Endodermal cell (in vitro differentiated cells): ENCODE measurements around the gene GAL3ST2. TPM values are rescaled to one million over a fixed set of nuclear protein-coding genes. Genes with fewer than 3 reads are reported as not detected.
A peak's percentile ranks its signal among the peaks of the same experiment; 100 is the strongest.

Source experiments
- DNase-seq: peaks from one replicate; pipeline ENCODE4 v3.0.0-alpha.2; 2017
- H3K27ac ChIP-seq: 2 replicates; pipeline ENCODE4 v1.5.1; 2013; ENCODE audit warnings: mild to moderate bottlenecking, low read depth, low read length, moderate library complexity
- H3K27me3 ChIP-seq: 2 replicates; pipeline ENCODE4 v1.6.1; 2013; ENCODE audit warnings: mild to moderate bottlenecking, low read length, moderate library complexity; ENCODE audit not compliant: insufficient read depth, control insufficient read depth, poor library complexity, severe bottlenecking
- H3K36me3 ChIP-seq: 2 replicates; pipeline ENCODE4 v1.7.0; 2013; ENCODE audit warnings: mild to moderate bottlenecking, low read length, moderate library complexity; ENCODE audit not compliant: control insufficient read depth, insufficient read depth
- H3K4me1 ChIP-seq: one replicate; pipeline ENCODE4 v1.7.0; 2013; ENCODE audit warnings: low read length; ENCODE audit not compliant: control insufficient read depth, insufficient read depth
- H3K4me3 ChIP-seq: 2 replicates; pipeline ENCODE4 v1.5.1; 2013; ENCODE audit warnings: mild to moderate bottlenecking, low read length, moderate library complexity
- H3K9ac ChIP-seq: 2 replicates; pipeline ENCODE4 v1.6.1; 2013; ENCODE audit warnings: mild to moderate bottlenecking, low read length, moderate library complexity; ENCODE audit not compliant: poor library complexity, severe bottlenecking; ENCODE audit errors: extremely low read depth
- H3K9me3 ChIP-seq: 2 replicates; pipeline ENCODE4 v1.6.1; 2013; ENCODE audit warnings: mild to moderate bottlenecking, low read length, moderate library complexity; ENCODE audit not compliant: control insufficient read depth
- H3K27ac Mint-ChIP-seq: 2 replicates; pipeline ENCODE4 v1.8.0; 2020; ENCODE audit warnings: mixed read lengths
- H3K27me3 Mint-ChIP-seq: 2 replicates; pipeline ENCODE4 v1.8.0; 2021; ENCODE audit warnings: mild to moderate bottlenecking, mixed read lengths; ENCODE audit not compliant: insufficient read depth
- H3K36me3 Mint-ChIP-seq: 2 replicates; pipeline ENCODE4 v1.8.0; 2020; ENCODE audit warnings: low read depth, mixed read lengths
- H3K4me1 Mint-ChIP-seq: 2 replicates; pipeline ENCODE4 v1.8.0; 2020; ENCODE audit warnings: mixed read lengths
- H3K4me3 Mint-ChIP-seq: 2 replicates; pipeline ENCODE4 v1.8.0; 2020; ENCODE audit warnings: mild to moderate bottlenecking, moderate library complexity, mixed read lengths
- H3K9me3 Mint-ChIP-seq: 2 replicates; pipeline ENCODE4 v1.8.0; 2020; ENCODE audit warnings: mild to moderate bottlenecking, mixed read lengths
- CTCF ChIP-seq: fragments of 200-600 bp; sonication (generic); conservative IDR thresholded peaks from 2 replicates; pipeline ENCODE4 v1.5.0; 2021; ENCODE audit warnings: antibody characterized with exemption, mild to moderate bottlenecking
- WGBS, 2 experiments: methylation state at CpG; one replicate each; pipeline versions ENCODE4 v1.1.5 to v1.1.7; 2013; ENCODE audit warnings: missing lambda C conversion rate in 2 of 2, mixed read lengths in 1 of 2; ENCODE audit not compliant: insufficient coverage in 1 of 2, insufficient read length in 1 of 2; 5-methylcytosine and 5-hydroxymethylcytosine counted together
- total RNA-seq, 2 donors: library from RNA; stranded (reverse); fragmentation: NEBNext Ultra II Directional in 1 of 2; extraction: Animal tissue kit (Norgen Biotek cat#: 25700) in 1 of 2; gene quantifications; 2 replicates in 1 of 2; 3 replicates in 1 of 2; pipeline ENCODE4 v1.2.1, GENCODE V29; 2021

The GAL3ST2 gene
- total RNA-seq, 2 donors from 2014 or later = 0.57 to 0.91 TPM

GRCh38 chr2:241736111-241736510, 40.5 kb upstream of the GAL3ST2 start:
- Mint-ChIP-seq H3K9me3 (no peaks in the 10 kb centered on the region), H3K4me3 (peak overlapping the region; percentile 71), H3K27ac (no peak overlapping the region), H3K27me3 (peaks cover 9% of the 10 kb centered on the region), H3K36me3 (peaks cover 6% of the 10 kb centered on the region), H3K4me1 (no peaks in the 10 kb centered on the region)
- no peak for TF ChIP-seq CTCF
- H3K4me1 ChIP-seq = no peaks in the 10 kb centered on the region
- WGBS, 2 experiments = 91 to 100% methylated on average over 2 to 3 of the region's 3 CpGs
- no peaks in the 10 kb centered on the region for H3K36me3 ChIP-seq
- H3K9me3 ChIP-seq = no peaks in the 10 kb centered on the region
- no peak overlapping the region for H3K4me3 ChIP-seq
- no peak overlapping the region for H3K9ac ChIP-seq
- no peak overlapping the region for H3K27ac ChIP-seq
- no peaks in the 10 kb centered on the region for H3K27me3 ChIP-seq
- no peak for DNase-seq

GRCh38 chr2:241738040-241738686, 38.5 kb upstream of the GAL3ST2 start:
- Mint-ChIP-seq H3K9me3 (no peaks in the 10 kb centered on the region), H3K27ac (no peak overlapping the region), H3K4me1 (no peaks in the 10 kb centered on the region), H3K36me3 (peaks cover 8% of the 10 kb centered on the region), H3K4me3 (no peak overlapping the region), H3K27me3 (peaks cover 6% of the 10 kb centered on the region)
- Histone ChIP-seq H3K9me3 (no peaks in the 10 kb centered on the region), H3K4me1 (no peaks in the 10 kb centered on the region), H3K36me3 (no peaks in the 10 kb centered on the region), H3K27me3 (no peaks in the 10 kb centered on the region), H3K4me3 (no peak overlapping the region), H3K9ac (no peak overlapping the region), H3K27ac (no peak overlapping the region)
- TF ChIP-seq CTCF = no peak
- no peak for DNase-seq
- WGBS, 2 experiments = 93 to 94% methylated on average over 13 to 17 of the region's 17 CpGs

GRCh38 chr2:241739177-241739576, 37.4 kb upstream of the GAL3ST2 start:
- H3K9me3 ChIP-seq = no peaks in the 10 kb centered on the region
- no peaks in the 10 kb centered on the region for H3K27me3 ChIP-seq
- Mint-ChIP-seq H3K4me1 (no peaks in the 10 kb centered on the region), H3K27ac (no peak overlapping the region), H3K27me3 (no peaks in the 10 kb centered on the region), H3K36me3 (peaks cover 11% of the 10 kb centered on the region), H3K4me3 (no peak overlapping the region), H3K9me3 (no peaks in the 10 kb centered on the region)
- 96 to 98% methylated on average over 15 of the region's 15 CpGs for WGBS, 2 experiments
- H3K27ac ChIP-seq = no peak overlapping the region
- no peak overlapping the region for H3K4me3 ChIP-seq
- no peak for TF ChIP-seq CTCF
- no peaks in the 10 kb centered on the region for H3K4me1 ChIP-seq
- no peak overlapping the region for H3K9ac ChIP-seq
- DNase-seq = no peak
- H3K36me3 ChIP-seq = peaks cover 7% of the 10 kb centered on the region
